Measurements from ENCODE around the gene RCCD1.

RCCD1 gene

GRCh38 chr15:90966262-90966661 is 11.6 kb downstream of the RCCD1 start:
- no peak for DNase-seq (ENCODE audit: low read depth)

GRCh38 chr15:90967206-90967605 is 12.5 kb downstream of the RCCD1 start:
- no peak for DNase-seq (ENCODE audit: low read depth)

- DNase-seq (ENCODE audit: low read depth), result no peak
Measured at GRCh38 chr15:90968434-90968833, 13.8 kb downstream of the RCCD1 start.

GRCh38 chr15:90970274-90970673 is 15.6 kb downstream of the RCCD1 start:
- DNase-seq (ENCODE audit: low read depth), result no peak

- DNase-seq (ENCODE audit: low read depth), result no peak
Measured at GRCh38 chr15:90972133-90972532, 17.4 kb downstream of the RCCD1 start.

- DNase-seq (ENCODE audit: low read depth), result no peak
Measured at GRCh38 chr15:90974216-90974615, 19.5 kb downstream of the RCCD1 start.

- no peak for DNase-seq (ENCODE audit: low read depth)
Measured at GRCh38 chr15:90979582-90979981, 24.9 kb downstream of the RCCD1 start.

GRCh38 chr15:90981681-90982080 is 27.0 kb downstream of the RCCD1 start:
- no peak for DNase-seq (ENCODE audit: low read depth)

- DNase-seq (ENCODE audit: low read depth), result no peak
Measured at GRCh38 chr15:90982135-90982534, 27.5 kb downstream of the RCCD1 start.

- DNase-seq (ENCODE audit: low read depth), result no peak
Measured at GRCh38 chr15:90986790-90987507, 32.3 kb downstream of the RCCD1 start.

GRCh38 chr15:90987561-90988141 is 33.0 kb downstream of the RCCD1 start:
- DNase-seq (ENCODE audit: low read depth), result no peak

- DNase-seq (ENCODE audit: low read depth), result no peak
Measured at GRCh38 chr15:90988296-90988695, 33.6 kb downstream of the RCCD1 start.

GRCh38 chr15:90989040-90989768 is 34.5 kb downstream of the RCCD1 start:
- DNase-seq (ENCODE audit: low read depth), result no peak

GRCh38 chr15:90990446-90990845 is 35.8 kb downstream of the RCCD1 start:
- no peak for DNase-seq (ENCODE audit: low read depth)

GRCh38 chr15:90991587-90992285 is 37.1 kb downstream of the RCCD1 start:
- no peak for DNase-seq (ENCODE audit: low read depth)

- no peak for DNase-seq (ENCODE audit: low read depth)
Measured at GRCh38 chr15:90994059-90994416, 39.4 kb downstream of the RCCD1 start.

- peak; percentile 95 for DNase-seq (ENCODE audit: low read depth)
Measured at GRCh38 chr15:90994417-90995311, 40.0 kb downstream of the RCCD1 start, which contains the start of gene PRC1. Gene PRC1 (minus strand): TSS chr15:90994535. CDS start chr15:90994417, 118 bp downstream.

GRCh38 chr15:90998737-90999136 is 44.1 kb downstream of the RCCD1 start:
- no peak for DNase-seq (ENCODE audit: low read depth)

- DNase-seq (ENCODE audit: low read depth), result no peak
Measured at GRCh38 chr15:91001209-91001608, 46.5 kb downstream of the RCCD1 start.

- DNase-seq (ENCODE audit: low read depth), result no peak
Measured at GRCh38 chr15:91007266-91007665, 52.6 kb downstream of the RCCD1 start.

Measured in activated T-cell treated with anti-CD3 and anti-CD28 coated beads for 1 hour (primary cell).